A673 (cell line): ENCODE data around the gene HS3ST5. TPM values are rescaled to one million over a fixed set of nuclear protein-coding genes. Genes with fewer than 3 reads are reported as not detected.

Experiments used
- BruUV-seq: library from RNA; stranded (reverse); fragments of 400-500 nt; replicated peaks from 2 replicates; lab custom pipeline; 2021; lab: Mats Ljungman, UMichigan
- CTCF ChIA-PET: fragments of 300-600 bp; sonication (Branson Sonifier 250); formaldehyde crosslinking; loops from one replicate; lab custom pipeline; 2022; ENCODE audit warnings: antibody characterized with exemption; lab: Charles Lee
- POLR2A ChIA-PET: fragments of 300-600 bp; sonication (Branson Sonifier 250); formaldehyde crosslinking; loops from one replicate; lab custom pipeline; 2022; ENCODE audit warnings: antibody characterized with exemption; ENCODE audit not compliant: low non-redundant PET; lab: Charles Lee
- DNase-seq: peaks from one replicate; pipeline ENCODE4 v3.0.0-alpha.2; 2015; ENCODE audit warnings: low spot score
- H3K27ac ChIP-seq: fragments of 200-600 bp; sonication (generic); 2 replicates; pipeline ENCODE4 v1.5.1; 2016; ENCODE audit warnings: mixed run types, low read depth, mild to moderate bottlenecking, mixed read lengths, antibody characterized with exemption, low read length; ENCODE audit not compliant: poor library complexity, severe bottlenecking
- H3K27me3 ChIP-seq: fragments of 200-600 bp; sonication (generic); replicated peaks from 2 replicates; pipeline ENCODE4 v1.6.1; 2017; ENCODE audit warnings: mixed run types, low read depth, mild to moderate bottlenecking, mixed read lengths, antibody characterized with exemption, low read length; ENCODE audit not compliant: insufficient read depth, poor library complexity
- H3K36me3 ChIP-seq: fragments of 200-600 bp; sonication (generic); 2 replicates; pipeline ENCODE4 v1.6.1; 2016; ENCODE audit warnings: mixed run types, mild to moderate bottlenecking, mixed read lengths, antibody characterized with exemption, low read length; ENCODE audit not compliant: insufficient read depth, poor library complexity, severe bottlenecking
- H3K4me1 ChIP-seq: fragments of 200-600 bp; sonication (generic); 2 replicates; pipeline ENCODE4 v1.6.1; 2017; ENCODE audit warnings: mixed run types, mild to moderate bottlenecking, mixed read lengths, antibody characterized with exemption, low read length; ENCODE audit not compliant: insufficient read depth, poor library complexity, severe bottlenecking
- H3K4me3 ChIP-seq: fragments of 200-600 bp; sonication (generic); 2 replicates; pipeline ENCODE4 v1.5.1; 2016; ENCODE audit warnings: low read depth, mixed run types, mild to moderate bottlenecking, mixed read lengths, low read length; ENCODE audit not compliant: poor library complexity, severe bottlenecking
- H3K9me3 ChIP-seq: fragments of 200-600 bp; sonication (generic); 2 replicates; pipeline ENCODE4 v1.6.1; 2016; ENCODE audit warnings: mixed run types, low read depth, mild to moderate bottlenecking, mixed read lengths, antibody characterized with exemption, low read length; ENCODE audit not compliant: poor library complexity, severe bottlenecking
- EZH2 ChIP-seq: fragments of 200-600 bp; sonication (generic); IDR thresholded peaks from 2 replicates; pipeline ENCODE4 v1.6.1; 2017; ENCODE audit warnings: borderline replicate concordance, low read depth, mild to moderate bottlenecking, mixed read lengths, antibody characterized with exemption, low read length; ENCODE audit not compliant: poor library complexity, severe bottlenecking
- intact Hi-C: fragments of 100-400 bp; cut with micrococcal nuclease; formaldehyde crosslinking; loops from one replicate; pipeline ENCODE4 v1.10.0; 2022; ENCODE audit not compliant: unreplicated experiment
- total RNA-seq: library from RNA; stranded (reverse); gene quantifications from 2 replicates; pipeline ENCODE4 v1.2.3, GENCODE V29; 2021
- TF ChIP-seq, protein P1 (sequence below): fragments of 300-800, 200-600 bp; sonication (generic); conservative IDR thresholded peaks from 2 replicates; pipeline ENCODE4 v1.5.1; 2017; ENCODE audit warnings: low read depth, mild to moderate bottlenecking, antibody characterized with exemption, low read length, moderate library complexity, mixed read lengths

The HS3ST5 gene
- total RNA-seq, 1 experiment from 2014 or later: not detected

DNA sequence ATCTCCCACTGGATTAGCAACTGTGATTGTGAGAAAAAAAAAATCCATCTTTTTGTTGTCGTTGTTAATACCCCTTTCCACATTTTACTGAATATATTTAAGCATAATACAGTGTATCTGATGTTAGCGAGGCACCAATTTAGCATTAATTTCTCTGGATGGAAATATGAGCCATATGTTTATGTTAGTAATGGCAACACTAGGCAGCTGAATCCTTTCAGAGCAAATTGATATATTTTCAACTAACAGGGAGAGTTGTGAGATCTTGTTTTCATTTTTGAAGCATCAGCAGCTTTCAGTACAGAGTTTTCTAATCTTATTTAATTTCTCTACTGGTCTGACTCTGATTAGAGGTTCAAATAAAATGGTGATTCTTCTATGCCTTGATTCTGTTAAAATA is 287.1 kb downstream of the HS3ST5 start:
- Histone ChIP-seq H3K4me1 (no peaks in the 10 kb centered on the region), H3K4me3 (no peak overlapping the region), H3K27me3 (peaks cover 6% of the 10 kb centered on the region), H3K9me3 (no peaks in the 10 kb centered on the region), H3K27ac (no peak overlapping the region), H3K36me3 (no peaks in the 10 kb centered on the region)
- ChIA-PET CTCF (no interaction called here), POLR2A (no interaction called here)
- no TSS peak for BruUV-seq
- no peak for DNase-seq
- TF ChIP-seq EZH2: no peak
- TF ChIP-seq, protein P1, sequence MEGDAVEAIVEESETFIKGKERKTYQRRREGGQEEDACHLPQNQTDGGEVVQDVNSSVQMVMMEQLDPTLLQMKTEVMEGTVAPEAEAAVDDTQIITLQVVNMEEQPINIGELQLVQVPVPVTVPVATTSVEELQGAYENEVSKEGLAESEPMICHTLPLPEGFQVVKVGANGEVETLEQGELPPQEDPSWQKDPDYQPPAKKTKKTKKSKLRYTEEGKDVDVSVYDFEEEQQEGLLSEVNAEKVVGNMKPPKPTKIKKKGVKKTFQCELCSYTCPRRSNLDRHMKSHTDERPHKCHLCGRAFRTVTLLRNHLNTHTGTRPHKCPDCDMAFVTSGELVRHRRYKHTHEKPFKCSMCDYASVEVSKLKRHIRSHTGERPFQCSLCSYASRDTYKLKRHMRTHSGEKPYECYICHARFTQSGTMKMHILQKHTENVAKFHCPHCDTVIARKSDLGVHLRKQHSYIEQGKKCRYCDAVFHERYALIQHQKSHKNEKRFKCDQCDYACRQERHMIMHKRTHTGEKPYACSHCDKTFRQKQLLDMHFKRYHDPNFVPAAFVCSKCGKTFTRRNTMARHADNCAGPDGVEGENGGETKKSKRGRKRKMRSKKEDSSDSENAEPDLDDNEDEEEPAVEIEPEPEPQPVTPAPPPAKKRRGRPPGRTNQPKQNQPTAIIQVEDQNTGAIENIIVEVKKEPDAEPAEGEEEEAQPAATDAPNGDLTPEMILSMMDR: no peak
- intact Hi-C loops: no loop called here

DNA sequence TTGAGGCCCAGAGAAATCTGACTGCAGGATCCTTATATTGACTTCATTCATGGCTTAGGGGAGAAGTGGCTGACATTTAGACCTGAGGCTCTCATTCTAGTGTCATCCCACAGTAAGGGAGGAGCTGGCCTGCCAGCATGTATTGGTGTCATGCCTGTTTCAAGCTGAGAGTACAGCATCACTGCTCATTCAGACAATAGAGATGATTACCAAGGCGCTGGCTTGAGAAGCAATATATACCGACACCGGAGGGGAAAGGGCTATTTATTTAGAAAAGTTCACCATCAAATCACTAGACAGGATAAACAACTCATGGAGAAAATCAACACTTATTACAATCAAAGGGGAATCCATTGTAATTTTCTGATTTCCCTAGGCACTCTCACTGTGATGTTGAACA is 287.5 kb downstream of the HS3ST5 start:
- no peak overlapping the region for H3K27ac ChIP-seq
- CTCF ChIA-PET: no interaction called here
- no peak for DNase-seq

DNA sequence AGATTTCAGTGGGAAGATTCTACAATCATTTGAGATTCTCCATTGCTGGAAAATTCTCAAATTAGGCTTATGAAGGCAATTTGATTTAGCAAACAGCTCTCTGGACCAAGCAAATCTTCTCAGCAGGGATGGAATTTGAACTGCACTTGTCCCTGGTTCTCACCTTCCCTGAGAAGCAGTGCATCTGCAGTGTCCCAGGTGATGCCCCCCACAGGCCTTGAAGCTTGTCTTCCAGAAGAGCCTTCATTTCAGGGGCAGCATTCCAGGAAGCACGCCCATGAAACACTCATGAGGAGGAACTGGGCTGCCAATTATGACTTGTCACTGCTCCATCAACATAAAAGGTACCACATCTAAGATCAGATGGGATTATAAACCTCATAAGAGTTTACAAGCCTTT is 289.0 kb downstream of the HS3ST5 start:
- H3K36me3 ChIP-seq: no peaks in the 10 kb centered on the region
- H3K27ac ChIP-seq: no peak overlapping the region
- H3K9me3 ChIP-seq: no peaks in the 10 kb centered on the region
- ChIA-PET POLR2A (no interaction called here), CTCF (no interaction called here)
- no peak overlapping the region for H3K4me3 ChIP-seq
- intact Hi-C loops: no loop called here
- H3K4me1 ChIP-seq: no peaks in the 10 kb centered on the region
- H3K27me3 ChIP-seq: peaks cover 6% of the 10 kb centered on the region
- BruUV-seq: no TSS peak
- DNase-seq: no peak
- no peak for TF ChIP-seq EZH2
- TF ChIP-seq, protein P1: no peak

More for the DNA sequence above, 287.5 kb downstream of the HS3ST5 start:
- peaks cover 6% of the 10 kb centered on the region for H3K27me3 ChIP-seq
- no TSS peak for BruUV-seq
- no peak for TF ChIP-seq EZH2
- TF ChIP-seq, protein P1: no peak
- H3K36me3 ChIP-seq: no peaks in the 10 kb centered on the region
- no peaks in the 10 kb centered on the region for H3K4me1 ChIP-seq
- H3K9me3 ChIP-seq: no peaks in the 10 kb centered on the region
- intact Hi-C loops: no loop called here
- H3K4me3 ChIP-seq: no peak overlapping the region
- POLR2A ChIA-PET: no interaction called here
